HepG2 (cell line): ENCODE data around the gene HSPA1A. TPM values are rescaled to one million over a fixed set of nuclear protein-coding genes. Genes with fewer than 3 reads are reported as not detected.

Source experiments
- ATAC-seq: fragments of 200-7000 bp; cut with Tn5 transposase; 3 replicates; pipeline ENCODE4 v1.9.1; 2020; ENCODE audit warnings: mild to moderate bottlenecking, moderate library complexity
- BruUV-seq: library from RNA; stranded (reverse); fragments of 400-500 nt; replicated peaks from 2 replicates; lab custom pipeline; 2021; lab: Mats Ljungman, UMichigan
- CTCF ChIA-PET: fragments of 300-600 bp; formaldehyde crosslinking; extraction: SDS; loops from one replicate; lab custom pipeline; 2021; ENCODE audit warnings: low total read pairs, inconsistent platforms, low intra/inter-chr PET ratio; lab: Yijun Ruan, JAX
- POLR2A ChIA-PET: fragments of 350-600 bp; sonication (Branson Sonifier 250); formaldehyde crosslinking; loops from one replicate; lab custom pipeline; 2020; ENCODE audit warnings: antibody characterized with exemption, inconsistent platforms; lab: Yijun Ruan, JAX
- DNase-seq: peaks from one replicate; pipeline ENCODE4 v3.0.0-alpha.2; 2015; ENCODE audit warnings: low spot score
- FAIRE-seq: peaks from 3 replicates; lab custom pipeline; 2011; peaks lifted over from hg19 to GRCh38; lab: Jason Lieb, UNC
- H2AFZ ChIP-seq: one replicate; pipeline ENCODE4 v1.6.1; 2011; ENCODE audit warnings: low read length, inconsistent platforms
- H3K27ac ChIP-seq: fragments of 300-600 bp; 3 replicates; pipeline ENCODE4 v1.8.0; 2011; ENCODE audit warnings: mixed run types, mild to moderate bottlenecking, mixed read lengths, low read length, inconsistent platforms; ENCODE audit not compliant: insufficient read depth; ENCODE audit errors: extremely low read length
- H3K27me3 ChIP-seq, 2 experiments: fragments of 200-600 bp in 1 of 2; 2 replicates in 1 of 2; 3 replicates in 1 of 2; pipeline versions ENCODE4 v1.6.0 to v1.8.0; 2011; ENCODE audit warnings: low read length in 2 of 2, mild to moderate bottlenecking in 2 of 2, moderate library complexity in 2 of 2, inconsistent platforms in 1 of 2; ENCODE audit not compliant: insufficient read depth in 2 of 2, control insufficient read depth in 1 of 2
- H3K36me3 ChIP-seq, 2 experiments: fragments of 200-600 bp in 1 of 2; replicated peaks in 1 of 2; 2 replicates in 1 of 2; 3 replicates in 1 of 2; pipeline versions ENCODE4 v1.5.1 to v1.8.0; 2011; ENCODE audit warnings: low read length in 2 of 2, inconsistent platforms in 1 of 2; ENCODE audit not compliant: insufficient read depth in 2 of 2, control insufficient read depth in 1 of 2
- H3K4me1 ChIP-seq: 2 replicates; pipeline ENCODE4 v1.5.1; 2012; ENCODE audit warnings: low read length, inconsistent platforms; ENCODE audit not compliant: insufficient read depth
- H3K4me2 ChIP-seq: 2 replicates; pipeline ENCODE4 v1.6.0; 2011; ENCODE audit warnings: low read depth, low read length, inconsistent platforms
- H3K4me3 ChIP-seq, 3 experiments: fragments of 200-600 bp in 1 of 3; sonication (generic), shearing (Covaris generic) in 1 of 3; replicated peaks in 1 of 3; 2 replicates each; pipeline ENCODE4 v1.5.1; 2011 to 2016; ENCODE audit warnings: low read length in 3 of 3, inconsistent platforms in 2 of 3, low read depth in 2 of 3, mild to moderate bottlenecking in 2 of 3, control low read depth in 1 of 3, mixed read lengths in 1 of 3; ENCODE audit not compliant: insufficient read depth in 1 of 3
- H3K79me2 ChIP-seq: one replicate; pipeline ENCODE4 v1.6.1; 2011; ENCODE audit warnings: low read length, inconsistent platforms; ENCODE audit not compliant: insufficient read depth
- H3K9ac ChIP-seq: 2 replicates; pipeline ENCODE4 v1.6.0; 2011; ENCODE audit warnings: mild to moderate bottlenecking, low read depth, low read length, inconsistent platforms; ENCODE audit not compliant: insufficient read depth
- H3K9me3 ChIP-seq: 2 replicates; pipeline ENCODE4 v1.5.1; 2012; ENCODE audit warnings: mild to moderate bottlenecking, low read length
- H4K20me1 ChIP-seq: 2 replicates; pipeline ENCODE4 v1.6.0; 2011; ENCODE audit warnings: inconsistent platforms, mild to moderate bottlenecking, low read length, moderate library complexity; ENCODE audit not compliant: insufficient read depth
- ZNF333 ChIP-seq: sonication (generic); formaldehyde crosslinking; IDR thresholded peaks from 2 replicates; pipeline ENCODE4 v1.4.0; 2020; ENCODE audit warnings: mild to moderate bottlenecking, missing genetic modification reagents, borderline replicate concordance
- WGBS: methylation state at CpG from one replicate; pipeline ENCODE4 v1.1.6; 2017; ENCODE audit warnings: low lambda C conversion rate; 5-methylcytosine and 5-hydroxymethylcytosine counted together
- in situ Hi-C: cut with HindIII; loops from 2 replicates; pipeline ENCODE4 v1.10.0; 2017; ENCODE audit warnings: low pct_unique_long_range_greater_than_20kb; ENCODE audit not compliant: extremely low pct_ligation_motif_present
- intact Hi-C: fragments of 100-400 bp; cut with micrococcal nuclease; formaldehyde crosslinking; loops from one replicate; pipeline ENCODE4 v1.10.0; 2022; ENCODE audit not compliant: unreplicated experiment
- polyA plus RNA-seq, 8 experiments: library from polyadenylated mRNA; depleted of rRNA in 3 of 8; stranded (reverse) in 7 of 8; unstranded in 1 of 8; fragments of >200 nt; fragmentation: Illumina TruSeq in 4 of 8; extraction: Trizol in 4 of 8; gene quantifications; 2 replicates each; pipeline versions ENCODE4 v1.2.1 to v1.2.3, GENCODE V29; 2011 to 2016; ENCODE audit warnings: low read depth in 4 of 8, missing spikeins in 1 of 8, mixed read lengths in 1 of 8; ENCODE audit not compliant: insufficient read depth in 1 of 8
- total RNA-seq, 5 experiments: library from RNA; depleted of rRNA; stranded (reverse); fragments of >200 nt; fragmentation: Illumina TruSeq; extraction: Trizol; gene quantifications; 2 replicates each; pipeline ENCODE4 v1.2.3, GENCODE V29; 2016; ENCODE audit warnings: low read depth in 1 of 5
- TF ChIP-seq, protein P1 (sequence below): sonication (generic); formaldehyde crosslinking; conservative IDR thresholded peaks from 2 replicates; pipeline ENCODE4 v1.4.0; 2020; ENCODE audit warnings: mild to moderate bottlenecking, missing genetic modification reagents, moderate library complexity
- TF ChIP-seq, protein P2 (sequence below): sonication (generic); formaldehyde crosslinking; IDR thresholded peaks from 2 replicates; pipeline ENCODE4 v1.4.0; 2020; ENCODE audit warnings: mild to moderate bottlenecking, missing genetic modification reagents, borderline replicate concordance

Gene HSPA1A
- total and polyA plus RNA-seq, 2 of the 13 experiments (the other 11 are each of a cell fraction or from before 2014, with no cell fraction given): 44.5 to 85.0 TPM

DNA sequence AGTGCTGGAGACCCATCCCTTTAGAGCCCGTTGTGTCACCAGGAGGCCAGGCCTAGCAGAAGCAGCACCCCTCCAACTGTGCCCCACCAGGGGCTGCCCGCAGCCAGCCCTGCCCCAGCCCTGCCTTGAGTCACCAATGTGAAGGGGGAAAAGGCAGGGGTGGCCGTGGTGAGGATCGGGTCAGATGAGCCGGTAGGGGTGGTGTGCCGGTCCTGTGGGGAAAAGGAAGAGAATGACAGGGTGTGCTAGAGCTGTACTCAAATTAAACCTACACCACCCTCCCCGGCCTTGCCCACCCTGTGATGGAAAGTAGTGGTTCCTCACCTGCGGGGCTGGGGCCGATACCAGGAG is 49.8 kb upstream of the HSPA1A start:
- Histone ChIP-seq H3K27ac (no peak overlapping the region), H4K20me1 (no peaks in the 10 kb centered on the region)
- 0 out of 2 replicates have a peak, but pooled peaks have one; percentile 7 for TF ChIP-seq ZNF333 (CRISPR knock-in tag)
- TF ChIP-seq, protein P1, sequence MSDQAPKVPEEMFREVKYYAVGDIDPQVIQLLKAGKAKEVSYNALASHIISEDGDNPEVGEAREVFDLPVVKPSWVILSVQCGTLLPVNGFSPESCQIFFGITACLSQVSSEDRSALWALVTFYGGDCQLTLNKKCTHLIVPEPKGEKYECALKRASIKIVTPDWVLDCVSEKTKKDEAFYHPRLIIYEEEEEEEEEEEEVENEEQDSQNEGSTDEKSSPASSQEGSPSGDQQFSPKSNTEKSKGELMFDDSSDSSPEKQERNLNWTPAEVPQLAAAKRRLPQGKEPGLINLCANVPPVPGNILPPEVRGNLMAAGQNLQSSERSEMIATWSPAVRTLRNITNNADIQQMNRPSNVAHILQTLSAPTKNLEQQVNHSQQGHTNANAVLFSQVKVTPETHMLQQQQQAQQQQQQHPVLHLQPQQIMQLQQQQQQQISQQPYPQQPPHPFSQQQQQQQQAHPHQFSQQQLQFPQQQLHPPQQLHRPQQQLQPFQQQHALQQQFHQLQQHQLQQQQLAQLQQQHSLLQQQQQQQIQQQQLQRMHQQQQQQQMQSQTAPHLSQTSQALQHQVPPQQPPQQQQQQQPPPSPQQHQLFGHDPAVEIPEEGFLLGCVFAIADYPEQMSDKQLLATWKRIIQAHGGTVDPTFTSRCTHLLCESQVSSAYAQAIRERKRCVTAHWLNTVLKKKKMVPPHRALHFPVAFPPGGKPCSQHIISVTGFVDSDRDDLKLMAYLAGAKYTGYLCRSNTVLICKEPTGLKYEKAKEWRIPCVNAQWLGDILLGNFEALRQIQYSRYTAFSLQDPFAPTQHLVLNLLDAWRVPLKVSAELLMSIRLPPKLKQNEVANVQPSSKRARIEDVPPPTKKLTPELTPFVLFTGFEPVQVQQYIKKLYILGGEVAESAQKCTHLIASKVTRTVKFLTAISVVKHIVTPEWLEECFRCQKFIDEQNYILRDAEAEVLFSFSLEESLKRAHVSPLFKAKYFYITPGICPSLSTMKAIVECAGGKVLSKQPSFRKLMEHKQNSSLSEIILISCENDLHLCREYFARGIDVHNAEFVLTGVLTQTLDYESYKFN (CRISPR knock-in tag): 0 out of 2 replicates have a peak, but pooled peaks have one; percentile 0
- TF ChIP-seq, protein P2, sequence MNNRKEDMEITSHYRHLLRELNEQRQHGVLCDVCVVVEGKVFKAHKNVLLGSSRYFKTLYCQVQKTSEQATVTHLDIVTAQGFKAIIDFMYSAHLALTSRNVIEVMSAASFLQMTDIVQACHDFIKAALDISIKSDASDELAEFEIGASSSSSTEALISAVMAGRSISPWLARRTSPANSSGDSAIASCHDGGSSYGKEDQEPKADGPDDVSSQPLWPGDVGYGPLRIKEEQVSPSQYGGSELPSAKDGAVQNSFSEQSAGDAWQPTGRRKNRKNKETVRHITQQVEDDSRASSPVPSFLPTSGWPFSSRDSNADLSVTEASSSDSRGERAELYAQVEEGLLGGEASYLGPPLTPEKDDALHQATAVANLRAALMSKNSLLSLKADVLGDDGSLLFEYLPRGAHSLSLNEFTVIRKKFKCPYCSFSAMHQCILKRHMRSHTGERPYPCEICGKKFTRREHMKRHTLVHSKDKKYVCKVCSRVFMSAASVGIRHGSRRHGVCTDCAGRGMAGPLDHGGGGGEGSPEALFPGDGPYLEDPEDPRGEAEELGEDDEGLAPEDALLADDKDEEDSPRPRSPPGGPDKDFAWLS (CRISPR knock-in tag): no peak
- TF ChIP-seq, all 625 proteins: peak for 2
- in situ Hi-C loops (loop anchor here (5.0 kb wide), 2 partner anchors 33 to 83 kb away; partner anchors contain the start of gene LY6G5C), intact Hi-C loops (no loop called here)
- H3K27me3 ChIP-seq: no peaks in the 10 kb centered on the region
- no TSS peak for BruUV-seq
- peaks cover 0 to 1% of the 10 kb centered on the region in 2 experiments; a peak in 2 of 5 replicates for H3K36me3 ChIP-seq
- no peaks in the 10 kb centered on the region for H3K79me2 ChIP-seq
- 88% methylated on average over 9 of the region's 9 CpGs for WGBS
- H3K4me2 ChIP-seq: peak overlapping the region; percentile 90
- CTCF ChIA-PET: no interaction called here
- FAIRE-seq (no peak), DNase-seq (no peak), ATAC-seq (no peak)
- H3K9ac ChIP-seq: peak overlapping the region; percentile 66
- peaks cover 57% of the 10 kb centered on the region for H3K4me1 ChIP-seq
- no peaks in the 10 kb centered on the region for H3K9me3 ChIP-seq
- H2AFZ ChIP-seq: no peak overlapping the region
- POLR2A ChIA-PET: interaction anchor here (0.9 to 2.3 kb wide), 23 partner anchors 10 to 156 kb away, joined by 3 to 172 read pairs (median 7); partner anchors contain the start of genes ABHD16A, APOM, BAG6 and CLIC1
- peak overlapping the region; percentile 46 to 74 (median 56); a peak in 4 of 6 replicates for H3K4me3 ChIP-seq
